Stomach (tissue), 9 donors: ENCODE measurements around the gene SNX32. TPM values are rescaled to one million over a fixed set of nuclear protein-coding genes. Genes with fewer than 3 reads are reported as not detected.

Experiments
- DNase-seq, 2 donors: peaks; one replicate each; pipeline versions ENCODE4 v3.0.0 to v3.0.0-alpha.2; 2013 to 2019
- H3K27ac ChIP-seq, 5 donors: fragments of 200-600 bp in 4 of 5; sonication (generic) in 4 of 5; one replicate each; pipeline ENCODE4 v1.5.1; 2013 to 2019; ENCODE audit warnings: mild to moderate bottlenecking in 1 of 5, moderate library complexity in 1 of 5
- H3K27me3 ChIP-seq, 3 donors: fragments of 200-600 bp; sonication (generic); one replicate each; pipeline ENCODE4 v1.5.1; 2017 to 2019; ENCODE audit warnings: mixed run types in 1 of 3
- H3K36me3 ChIP-seq, 4 donors: fragments of 200-600 bp; sonication (generic); 1 replicate in 3 of 4; 2 replicates in 1 of 4; pipeline ENCODE4 v1.5.1; 2016 to 2019
- H3K4me1 ChIP-seq, 4 donors: fragments of 200-600 bp; sonication (generic); one replicate each; pipeline ENCODE4 v1.5.1; 2016 to 2019
- H3K4me3 ChIP-seq, 4 donors: fragments of 200-600 bp; sonication (generic) in 3 of 4; one replicate each; pipeline ENCODE4 v1.5.1; 2016 to 2019; ENCODE audit warnings: mild to moderate bottlenecking in 1 of 4
- H3K9me3 ChIP-seq, 4 donors: fragments of 200-600 bp; sonication (generic); one replicate each; pipeline ENCODE4 v1.5.1; 2016 to 2019
- EP300 ChIP-seq: sonication (generic); formaldehyde crosslinking; IDR thresholded peaks from one replicate; pipeline ENCODE4 v1.6.1; 2017; ENCODE audit warnings: antibody characterized with exemption
- POLR2A ChIP-seq, 4 donors: fragments of 450-650 bp; IDR thresholded peaks; one replicate each; pipeline ENCODE4 v1.6.1; 2016; ENCODE audit warnings: antibody characterized with exemption in 4 of 4, control low read depth in 2 of 4, mild to moderate bottlenecking in 1 of 4, moderate library complexity in 1 of 4
- POLR2AphosphoS5 ChIP-seq, 3 donors: sonication (generic); formaldehyde crosslinking; IDR thresholded peaks; one replicate each; pipeline ENCODE4 v1.6.1; 2016; ENCODE audit warnings: antibody characterized with exemption in 3 of 3
- WGBS, 5 donors: extraction: QIAGEN DNeasy Blood & Tissue Kit in 3 of 5; methylation state at CpG; one replicate each; pipeline versions ENCODE4 v1.1.5 to v1.1.7; 2013 to 2018; 5-methylcytosine and 5-hydroxymethylcytosine counted together
- intact Hi-C: fragments of 100-400 bp; cut with DNase I; formaldehyde crosslinking; loops from one replicate; pipeline ENCODE4 v1.15.1; 2023; ENCODE audit warnings: low total_unique reads
- polyA plus RNA-seq, 3 donors: library from polyadenylated mRNA; stranded (reverse); fragments of 200-250 nt; gene quantifications; one replicate each; pipeline ENCODE4 v1.2.3, GENCODE V29; 2013
- total RNA-seq, 5 donors: library from RNA; depleted of rRNA; stranded (reverse); fragments of >200 nt; gene quantifications; one replicate each; pipeline versions ENCODE4 v1.1.0 to v1.2.3, GENCODE V29; 2014 to 2016
- TF ChIP-seq, protein P1 (sequence below), 7 experiments: fragments of 450-650 bp in 4 of 7; fragments of 200-600 bp in 3 of 7; sonication (generic) in 3 of 7; IDR thresholded peaks; one replicate each; pipeline ENCODE4 v1.5.1; 2016 to 2019; ENCODE audit warnings: antibody characterized with exemption in 7 of 7, control low read depth in 2 of 7, mild to moderate bottlenecking in 1 of 7
- donor health status: healthy with polysubstance abuse.
- donor health status: Bipolar disorder and iron deficiency.
- donor health status: healthy.

Gene SNX32
- total and polyA plus RNA-seq, 8 donors: 0.25 to 1.4 (median 0.76) TPM; not detected in 2

DNA sequence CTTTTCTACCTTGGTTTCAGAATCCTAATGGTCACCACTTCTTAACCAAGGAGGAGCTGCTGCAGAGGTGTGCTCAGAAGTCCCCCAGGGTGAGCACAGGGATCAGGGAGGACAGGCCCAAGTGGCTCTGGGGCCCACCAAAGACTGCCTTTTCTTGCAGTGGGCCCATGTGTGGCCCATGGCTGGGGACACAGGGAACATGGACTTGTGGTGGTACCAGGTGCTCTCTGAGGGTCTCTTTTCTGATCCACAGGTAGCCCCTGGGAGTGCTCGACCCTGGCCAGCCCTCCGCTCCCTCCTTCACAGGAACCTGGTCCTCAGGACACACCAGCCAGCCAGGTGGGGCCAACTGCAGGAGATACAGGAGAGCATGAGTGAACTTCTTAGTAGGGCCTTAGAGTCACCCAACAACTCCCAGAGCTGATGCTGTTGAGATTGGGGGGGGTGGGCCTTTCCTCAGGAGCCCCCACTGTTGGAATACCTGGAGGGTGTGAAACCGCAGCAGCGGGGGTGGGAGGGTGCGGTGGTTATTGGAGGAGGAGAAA is 28.5 kb downstream of the SNX32 start:
- H3K4me1 ChIP-seq: peaks cover 13 to 56% (median 40%) of the 10 kb centered on the region in 4 donors
- H3K27me3 ChIP-seq: no peaks in the 10 kb centered on the region
- no peaks in the 10 kb centered on the region for H3K9me3 ChIP-seq
- peaks cover 43 to 58% (median 56%) of the 10 kb centered on the region in 4 donors for H3K36me3 ChIP-seq
- 77 to 100% (median 83%) methylated on average over 4 to 5 of the region's 5 CpGs for WGBS, 5 donors
- TF ChIP-seq, protein P1, sequence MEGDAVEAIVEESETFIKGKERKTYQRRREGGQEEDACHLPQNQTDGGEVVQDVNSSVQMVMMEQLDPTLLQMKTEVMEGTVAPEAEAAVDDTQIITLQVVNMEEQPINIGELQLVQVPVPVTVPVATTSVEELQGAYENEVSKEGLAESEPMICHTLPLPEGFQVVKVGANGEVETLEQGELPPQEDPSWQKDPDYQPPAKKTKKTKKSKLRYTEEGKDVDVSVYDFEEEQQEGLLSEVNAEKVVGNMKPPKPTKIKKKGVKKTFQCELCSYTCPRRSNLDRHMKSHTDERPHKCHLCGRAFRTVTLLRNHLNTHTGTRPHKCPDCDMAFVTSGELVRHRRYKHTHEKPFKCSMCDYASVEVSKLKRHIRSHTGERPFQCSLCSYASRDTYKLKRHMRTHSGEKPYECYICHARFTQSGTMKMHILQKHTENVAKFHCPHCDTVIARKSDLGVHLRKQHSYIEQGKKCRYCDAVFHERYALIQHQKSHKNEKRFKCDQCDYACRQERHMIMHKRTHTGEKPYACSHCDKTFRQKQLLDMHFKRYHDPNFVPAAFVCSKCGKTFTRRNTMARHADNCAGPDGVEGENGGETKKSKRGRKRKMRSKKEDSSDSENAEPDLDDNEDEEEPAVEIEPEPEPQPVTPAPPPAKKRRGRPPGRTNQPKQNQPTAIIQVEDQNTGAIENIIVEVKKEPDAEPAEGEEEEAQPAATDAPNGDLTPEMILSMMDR (IDR thresholded peaks at IDR 0.05): no peak
- TF ChIP-seq EP300 (no peak), POLR2AphosphoS5 (IDR thresholded peaks at IDR 0.05) (no peak), POLR2A (IDR thresholded peaks at IDR 0.05) (no peak)
- DNase-seq: no peak
- peak overlapping the region in 3 of 5 donors; percentile 13 to 98 (median 97) for H3K27ac ChIP-seq
- intact Hi-C loops: no loop called here
- peak overlapping the region in 2 of 4 donors; percentile 94 to 99 for H3K4me3 ChIP-seq

DNA sequence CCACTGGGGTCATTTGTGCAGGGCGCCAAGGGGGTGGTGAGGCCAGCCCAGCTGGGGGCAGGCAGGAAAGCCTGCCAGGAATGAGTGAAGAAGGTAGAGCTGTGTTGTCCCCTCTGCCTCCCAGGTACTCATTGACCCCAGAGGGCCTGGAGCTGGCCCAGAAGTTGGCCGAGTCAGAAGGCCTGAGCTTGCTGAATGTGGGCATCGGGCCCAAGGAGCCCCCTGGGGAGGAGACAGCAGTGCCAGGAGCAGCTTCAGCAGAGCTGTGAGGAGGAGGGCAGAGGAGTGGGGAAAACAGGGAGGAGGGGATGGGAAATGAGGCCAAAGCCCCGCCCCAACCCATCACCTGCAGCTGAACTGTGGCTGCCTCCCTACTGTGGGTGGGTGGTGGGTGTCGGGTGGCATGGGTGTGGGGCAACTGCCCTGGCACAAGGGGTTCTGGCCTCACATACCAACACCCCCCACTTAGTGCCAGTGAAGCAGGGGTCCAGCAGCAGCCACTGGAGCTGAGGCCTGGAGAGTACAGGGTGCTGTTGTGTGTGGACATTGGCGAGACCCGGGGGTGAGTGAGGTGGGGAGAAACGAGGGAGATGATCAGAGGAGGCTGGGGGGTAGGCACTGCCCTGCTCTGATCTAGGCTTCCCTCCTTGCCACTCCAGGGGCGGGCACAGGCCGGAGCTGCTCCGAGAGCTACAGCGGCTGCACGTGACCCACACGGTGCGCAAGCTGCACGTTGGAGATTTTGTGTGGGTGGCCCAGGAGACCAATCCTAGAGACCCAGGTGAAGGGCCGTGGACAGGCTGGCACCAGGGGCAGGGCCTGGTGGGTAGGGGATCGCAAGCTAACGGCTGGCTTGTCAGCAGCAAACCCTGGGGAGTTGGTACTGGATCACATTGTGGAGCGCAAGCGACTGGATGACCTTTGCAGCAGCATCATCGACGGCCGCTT is 29.5 kb downstream of the SNX32 start:
- 87 to 94% (median 92%) methylated on average over 23 to 24 of the region's 24 CpGs for WGBS, 5 donors
- TF ChIP-seq POLR2AphosphoS5 (IDR thresholded peaks at IDR 0.05) (no peak), POLR2A (IDR thresholded peaks at IDR 0.05) (no peak), EP300 (no peak)
- TF ChIP-seq, protein P1 (IDR thresholded peaks at IDR 0.05): no peak
- Histone ChIP-seq H3K9me3 (no peaks in the 10 kb centered on the region), H3K4me3 (no peak overlapping the region), H3K27me3 (no peaks in the 10 kb centered on the region), H3K4me1 (peaks cover 13 to 66% (median 43%) of the 10 kb centered on the region in 4 donors), H3K36me3 (peaks cover 43 to 67% (median 65%) of the 10 kb centered on the region in 4 donors), H3K27ac (peak overlapping the region in 2 of 5 donors; percentile 13 to 97)
- DNase-seq: no peak
- intact Hi-C loops: no loop called here

DNA sequence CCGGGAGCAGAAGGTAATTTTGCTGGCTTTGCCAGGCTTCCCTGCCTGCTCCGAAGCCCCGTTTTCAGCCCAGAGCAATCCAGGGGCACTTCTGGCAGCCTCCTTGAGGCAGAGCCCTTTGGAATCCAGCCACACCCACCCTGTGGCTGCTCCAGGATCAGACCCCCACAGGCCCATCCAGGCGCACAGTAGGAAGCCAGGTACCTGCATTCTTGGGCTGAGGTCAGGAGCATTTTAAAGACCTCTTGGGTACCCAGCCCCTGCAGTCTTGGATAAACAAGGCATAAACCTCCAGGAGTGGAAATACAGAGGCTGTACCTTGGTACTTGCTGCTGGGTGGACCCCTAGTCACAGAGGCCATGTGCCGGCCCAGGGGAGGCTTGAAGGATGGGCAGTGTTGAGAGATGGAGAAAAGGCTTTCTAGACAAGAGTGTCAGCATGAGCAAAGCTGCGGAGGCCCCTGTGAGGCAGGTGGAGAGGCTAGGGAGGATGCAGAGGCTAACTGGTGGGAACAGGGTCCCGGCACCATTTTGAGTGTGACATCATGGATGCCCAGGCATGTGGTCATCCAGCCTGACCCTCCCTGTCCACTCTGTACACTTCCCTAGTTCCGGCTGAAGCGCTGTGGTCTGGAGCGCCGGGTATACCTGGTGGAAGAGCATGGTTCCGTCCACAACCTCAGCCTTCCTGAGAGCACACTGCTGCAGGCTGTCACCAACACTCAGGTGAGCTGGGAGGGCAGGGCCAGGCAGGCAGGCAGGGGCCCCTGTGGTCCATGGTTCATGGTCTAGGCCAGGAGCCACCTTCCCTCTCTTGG is 30.3 kb downstream of the SNX32 start:
- WGBS, 5 donors: 79 to 96% (median 85%) methylated on average over 12 of the region's 12 CpGs
- Histone ChIP-seq H3K27ac (no peak overlapping the region), H3K4me1 (peaks cover 13 to 59% (median 36%) of the 10 kb centered on the region in 4 donors), H3K9me3 (no peaks in the 10 kb centered on the region), H3K27me3 (no peaks in the 10 kb centered on the region), H3K4me3 (no peak overlapping the region), H3K36me3 (peaks cover 43 to 75% (median 68%) of the 10 kb centered on the region in 4 donors)
- intact Hi-C loops: no loop called here
- DNase-seq: no peak
- TF ChIP-seq EP300: no peak
- TF ChIP-seq POLR2A (IDR thresholded peaks at IDR 0.05): no peak
- TF ChIP-seq, protein P1 (IDR thresholded peaks at IDR 0.05): no peak
- TF ChIP-seq POLR2AphosphoS5 (IDR thresholded peaks at IDR 0.05): no peak
